ENCODE measurements around the gene KCNMB4. TPM values are rescaled to one million over a fixed set of nuclear protein-coding genes. Genes with fewer than 3 reads are reported as not detected.
"Not testable (repeated sequence)": the region's sequence is repeated elsewhere in the genome, so short reads cannot be mapped to it uniquely, and the experiment has no call there.

The KCNMB4 gene
- polyA plus RNA-seq, 1 donor: 14.5 TPM

DNA sequence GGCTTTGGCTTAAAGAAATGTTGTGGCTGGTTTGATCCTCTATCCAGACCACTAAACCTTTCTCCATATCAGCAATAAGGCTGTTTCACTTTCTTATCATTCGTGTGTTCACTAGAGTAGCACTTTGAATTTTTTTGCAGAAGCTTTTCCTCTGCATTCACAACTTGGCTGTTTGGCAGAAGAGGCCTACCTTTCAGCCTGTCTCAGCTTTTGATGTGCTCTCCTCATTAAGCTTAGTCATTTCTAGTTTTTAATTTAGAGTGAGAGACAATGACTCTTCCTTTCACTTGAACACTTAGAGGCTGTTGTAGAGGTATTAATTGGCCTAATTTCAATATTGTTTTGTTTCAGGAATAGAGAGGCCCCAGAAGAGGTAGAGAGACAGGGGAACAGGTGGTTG lies 13.8 kb downstream of the KCNMB4 start:
- no peak for DNase-seq

DNA sequence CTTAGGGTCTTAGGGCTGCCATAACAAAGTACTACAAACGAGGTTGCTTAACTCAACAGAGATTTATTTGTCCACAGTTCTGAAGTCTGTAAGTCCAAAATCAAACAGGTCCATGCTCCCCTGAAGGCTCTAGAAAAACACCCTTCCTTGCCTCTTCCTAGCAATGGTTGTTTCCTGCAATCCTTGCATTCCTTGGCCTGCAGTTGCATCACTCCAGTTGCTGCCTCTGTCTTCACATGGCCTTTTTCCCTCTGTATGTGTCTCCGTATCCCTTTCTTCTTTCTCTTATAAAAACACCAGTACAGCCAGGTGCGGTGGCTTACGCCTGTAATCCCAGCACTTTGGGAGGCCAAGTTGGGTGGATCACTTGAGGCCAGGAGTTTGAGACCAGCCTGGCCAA lies 17.4 kb downstream of the KCNMB4 start:
- no peak for DNase-seq

DNA sequence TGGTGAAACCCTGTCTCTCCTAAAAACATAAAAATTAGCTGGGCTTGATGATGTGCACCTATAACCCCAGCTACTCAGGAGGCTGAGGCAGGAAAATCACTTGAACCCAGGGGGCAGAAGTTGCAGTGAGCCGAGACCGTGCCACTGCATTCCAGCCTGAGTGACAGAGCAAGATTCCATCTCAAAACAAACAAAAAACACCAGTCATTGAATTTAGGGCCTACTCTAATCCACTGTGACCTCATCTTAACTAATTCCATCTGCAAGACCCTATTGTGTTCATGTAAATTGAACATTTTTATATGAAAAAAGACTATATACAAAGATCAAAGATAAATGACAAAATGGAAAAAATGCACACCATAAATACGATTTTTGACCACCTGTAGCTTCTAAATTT lies 17.8 kb downstream of the KCNMB4 start:
- DNase-seq: no peak

DNA sequence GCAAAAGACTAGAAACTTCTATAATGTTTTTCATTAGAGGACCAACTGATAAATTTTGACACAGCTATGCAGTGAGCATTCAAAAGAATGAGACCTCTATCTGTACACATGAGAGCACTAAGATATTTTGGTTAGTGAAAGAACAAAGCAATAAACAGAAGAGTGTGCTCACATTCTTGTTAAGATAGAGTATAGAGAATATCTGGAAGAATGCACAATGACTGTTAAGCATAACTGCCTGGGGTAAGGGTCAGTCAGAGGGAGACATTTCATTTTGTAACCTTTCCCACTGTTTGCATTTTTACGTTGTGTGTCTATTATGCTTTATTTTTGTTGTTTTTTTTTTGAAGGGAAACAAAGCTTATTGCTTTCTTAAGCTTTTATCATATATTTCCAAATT lies 20.7 kb downstream of the KCNMB4 start:
- no peak for DNase-seq

DNA sequence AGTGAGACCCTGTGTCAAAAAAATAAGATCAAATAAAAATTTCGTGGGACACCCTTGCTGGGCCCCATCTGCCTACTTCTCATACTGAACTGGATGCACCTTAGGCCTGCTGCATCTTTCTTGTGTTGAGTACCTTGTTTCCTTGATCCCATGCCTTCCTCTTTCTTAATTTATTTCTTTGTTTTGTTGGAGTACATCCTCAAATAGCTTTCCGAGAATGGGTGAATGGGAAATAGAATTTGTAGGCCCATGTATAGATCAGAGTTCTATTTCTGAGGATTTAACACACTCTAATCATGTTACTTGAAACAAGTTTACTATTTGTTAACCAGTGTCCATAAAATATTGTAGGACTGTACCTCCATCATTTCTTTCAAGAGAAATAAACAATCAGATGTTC lies 23.6 kb downstream of the KCNMB4 start:
- DNase-seq: no peak

DNA sequence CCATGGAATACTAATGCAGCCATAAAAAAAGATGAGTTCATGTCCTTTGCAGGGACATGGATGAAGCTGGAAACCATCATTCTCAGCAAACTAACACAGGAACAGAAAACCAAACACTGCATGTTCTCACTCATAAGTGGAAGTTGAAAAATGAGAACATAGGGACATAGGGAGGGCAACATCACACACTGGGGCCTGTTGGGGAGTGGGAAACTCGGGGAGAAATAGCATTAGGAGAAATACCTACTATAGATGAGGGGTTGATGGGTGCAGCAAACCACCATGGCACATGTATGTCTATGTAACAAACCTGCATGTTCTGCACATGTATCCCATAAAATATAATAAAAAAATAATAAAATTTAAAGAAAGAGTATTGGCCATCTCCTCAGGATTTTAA lies 26.5 kb downstream of the KCNMB4 start:
- not testable (repeated sequence) for DNase-seq

DNA sequence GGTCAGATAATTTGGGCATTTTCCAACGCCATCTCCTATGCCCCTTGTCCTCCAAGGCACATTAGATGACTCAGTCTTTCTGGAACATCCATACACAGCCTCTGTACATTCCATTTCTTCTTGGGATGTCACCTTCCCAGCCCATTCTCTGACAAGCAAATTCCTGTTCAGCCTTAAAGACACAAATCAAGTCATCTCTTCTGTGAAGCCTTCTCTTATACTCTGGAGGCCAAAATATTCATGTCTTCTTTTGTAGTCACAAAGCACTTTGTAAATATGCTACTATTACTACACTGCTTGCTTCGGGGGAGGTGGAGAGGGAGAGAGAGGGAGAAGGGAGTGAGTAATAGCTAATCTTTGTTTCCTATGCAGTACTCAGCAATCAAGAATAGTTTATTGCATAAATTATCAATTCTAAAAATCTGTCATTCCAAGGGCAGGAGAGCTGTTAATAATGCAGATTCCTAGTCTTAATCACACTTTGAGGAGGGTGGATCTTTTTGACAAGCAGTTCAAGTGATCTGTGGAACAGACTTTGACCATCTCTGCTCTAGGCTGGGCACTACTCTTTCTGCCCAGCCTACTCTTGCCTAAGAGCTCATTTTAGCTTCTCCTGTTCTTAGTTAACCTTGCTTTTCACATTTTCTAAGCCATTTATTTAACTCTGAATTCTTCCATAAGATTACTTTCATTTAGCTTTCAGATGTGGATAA lies 27.9 kb downstream of the KCNMB4 start:
- DNase-seq: no peak

DNA sequence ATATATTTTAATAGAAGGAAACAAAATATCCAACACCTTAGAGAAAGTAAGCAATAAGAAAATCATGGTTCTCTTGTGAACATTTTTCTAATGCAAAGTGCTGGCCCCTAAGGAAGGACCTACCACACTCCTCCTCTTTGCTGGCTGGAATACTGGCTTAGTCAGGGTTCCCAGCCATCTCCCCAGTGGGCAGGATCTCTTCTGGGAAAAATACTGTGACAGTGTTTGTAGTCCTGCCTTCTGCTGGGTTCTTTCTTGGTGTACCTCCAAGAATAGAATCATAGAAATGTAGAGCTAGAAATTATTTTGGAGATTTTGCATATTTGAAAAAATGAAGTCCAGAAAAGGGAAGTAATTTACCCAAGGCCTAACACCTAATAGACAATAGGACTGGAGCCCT lies 31.9 kb downstream of the KCNMB4 start:
- DNase-seq: no peak

DNA sequence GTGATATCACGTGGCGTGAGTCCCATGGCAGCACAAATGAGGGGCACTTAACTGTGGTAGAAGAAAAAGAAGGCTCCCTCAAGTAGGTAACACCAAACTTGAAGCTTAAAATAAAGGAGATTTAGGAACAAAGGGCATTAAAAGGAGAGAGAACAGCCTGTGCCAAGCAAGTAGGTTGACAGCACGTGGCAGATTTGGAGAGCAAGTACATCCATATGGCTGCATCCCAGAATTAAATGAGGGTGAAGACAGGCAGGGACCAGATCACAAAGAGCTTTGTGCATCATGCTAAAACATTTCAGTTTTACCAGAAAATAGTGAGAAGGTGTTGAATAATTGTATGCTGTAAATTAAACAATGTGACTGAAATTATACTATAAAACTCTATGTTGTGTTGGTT lies 32.8 kb downstream of the KCNMB4 start:
- DNase-seq: no peak

DNA sequence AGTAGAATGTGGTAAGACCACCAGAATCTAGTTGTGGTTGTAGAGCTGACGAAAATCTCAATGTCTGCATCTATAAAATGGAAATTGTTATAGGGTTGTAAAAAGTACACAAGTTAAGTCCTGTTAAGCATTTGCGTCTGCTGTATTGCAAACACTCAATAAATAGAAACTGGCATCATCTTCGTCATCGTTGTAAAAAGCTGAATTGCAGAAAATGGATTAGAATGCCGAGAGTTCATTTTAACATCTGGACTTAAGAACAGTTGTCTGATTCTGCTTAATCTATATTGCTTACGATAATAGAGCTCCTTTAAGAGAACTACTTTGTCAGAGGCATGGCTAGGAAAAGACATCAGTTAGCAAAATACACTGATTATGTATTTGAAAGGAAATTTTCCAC lies 33.2 kb downstream of the KCNMB4 start:
- DNase-seq: no peak

DNA sequence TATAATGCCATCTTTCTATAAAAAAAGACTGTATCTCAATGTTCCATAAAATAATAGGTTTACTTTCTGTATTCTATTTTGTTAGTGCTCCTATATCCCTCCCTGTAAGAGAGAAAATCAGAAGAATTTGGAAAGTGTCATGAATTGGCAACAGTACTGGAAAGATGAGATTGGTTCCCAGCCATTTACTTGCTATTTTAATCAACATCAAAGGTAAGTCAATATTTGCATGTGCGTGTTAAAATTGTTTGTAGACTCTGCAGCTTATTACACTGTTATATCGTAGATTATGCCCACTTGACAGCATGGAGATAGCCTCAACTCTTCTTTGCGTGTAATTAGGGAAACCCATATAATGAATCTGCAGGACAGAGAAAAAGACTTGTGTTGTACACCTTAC lies 34.0 kb downstream of the KCNMB4 start:
- DNase-seq: no peak

DNA sequence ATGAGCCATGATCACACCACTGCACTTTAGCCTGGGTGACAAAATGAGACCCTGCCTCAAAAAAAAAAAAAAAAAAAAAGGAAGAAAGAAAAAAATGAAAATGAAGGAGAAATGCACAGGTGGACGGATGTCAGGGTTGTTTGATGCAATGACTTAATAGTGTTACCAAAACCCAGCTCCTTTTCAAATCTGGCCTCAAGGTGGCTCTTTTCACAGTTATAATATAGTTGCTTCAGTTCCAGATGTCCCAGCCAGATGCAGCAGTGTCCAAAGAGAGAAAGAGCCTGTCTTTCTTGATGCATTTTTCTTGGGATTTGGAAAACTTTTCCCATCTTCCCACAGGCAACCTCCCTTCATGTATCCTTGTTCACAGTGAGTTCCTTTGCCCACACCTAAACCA lies 36.5 kb downstream of the KCNMB4 start:
- DNase-seq: no peak

DNA sequence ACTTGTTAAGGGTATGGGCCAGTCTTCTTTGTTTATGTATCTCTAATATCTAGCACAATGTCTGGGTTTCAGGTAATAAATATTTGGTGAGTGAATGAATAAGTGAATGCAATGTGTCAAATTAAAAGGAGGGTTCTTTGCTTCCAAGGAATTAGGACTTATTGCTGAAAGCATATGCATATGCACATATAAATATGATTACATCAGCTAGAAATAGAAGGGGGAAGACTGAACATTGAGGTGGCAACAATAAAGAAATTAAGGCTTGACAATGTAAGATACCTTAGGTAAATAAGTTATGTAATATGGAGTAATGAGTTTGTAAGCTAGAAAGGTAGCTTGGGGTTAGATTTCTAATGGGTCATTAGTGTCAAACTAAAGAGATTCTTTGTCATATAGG lies 37.7 kb downstream of the KCNMB4 start:
- no peak for DNase-seq

DNA sequence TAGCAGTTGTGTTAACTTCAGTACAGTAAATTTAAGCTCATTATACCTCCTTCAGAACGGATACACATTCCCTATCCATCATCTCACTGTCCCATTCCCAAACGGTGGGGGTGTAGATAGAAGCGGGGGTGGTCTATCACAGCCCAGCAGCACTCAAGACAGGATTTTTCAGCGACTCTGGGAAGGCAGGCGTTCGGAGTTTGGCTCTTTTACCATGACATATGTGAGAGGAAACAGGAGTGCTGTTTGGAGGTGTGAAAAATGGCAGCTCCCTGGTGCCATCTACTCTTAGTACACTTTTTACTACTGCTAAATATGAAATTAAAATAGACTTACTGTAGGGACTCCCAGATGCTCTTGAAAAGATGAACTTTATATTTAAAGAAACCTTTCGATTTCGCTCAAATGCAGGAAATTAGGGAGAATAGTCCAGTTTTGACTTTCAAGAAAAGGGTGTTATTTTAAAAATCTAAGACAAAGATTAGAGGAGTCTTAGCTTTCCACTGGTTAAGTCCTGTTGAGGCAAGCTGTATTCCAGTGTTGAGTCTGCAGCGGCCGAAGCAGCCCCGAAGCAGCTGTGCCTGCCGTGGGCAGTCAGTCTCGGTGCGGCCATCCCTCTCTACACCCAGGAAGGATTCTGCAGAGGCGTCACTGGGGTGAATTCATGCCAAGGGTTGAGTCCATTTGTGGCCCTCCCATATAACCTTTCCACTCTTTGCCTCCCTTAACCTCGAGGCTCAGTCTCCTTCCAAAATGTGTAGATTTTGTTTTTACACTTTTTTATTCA lies 42.1 kb downstream of the KCNMB4 start:
- no peak for DNase-seq

DNA sequence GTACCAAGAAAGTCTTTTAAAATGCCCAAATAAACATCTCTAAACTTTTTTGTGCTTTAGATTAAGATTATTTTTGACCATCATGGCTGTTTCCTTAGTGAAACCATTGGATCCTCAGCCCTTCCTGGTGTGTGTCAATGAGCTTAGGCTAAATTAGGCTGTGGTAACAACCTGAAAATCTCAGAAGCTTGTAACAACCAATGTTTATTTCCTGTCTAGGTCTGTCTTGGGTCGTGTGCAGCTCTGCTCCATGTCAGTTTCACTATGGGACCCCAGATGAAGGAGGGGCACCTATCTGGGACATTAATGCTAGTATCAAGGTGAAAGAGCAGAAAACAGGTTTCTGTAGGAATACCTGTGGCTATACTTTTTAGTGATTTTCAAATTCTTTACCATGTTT lies 49.9 kb downstream of the KCNMB4 start:
- no peak for DNase-seq

DNA sequence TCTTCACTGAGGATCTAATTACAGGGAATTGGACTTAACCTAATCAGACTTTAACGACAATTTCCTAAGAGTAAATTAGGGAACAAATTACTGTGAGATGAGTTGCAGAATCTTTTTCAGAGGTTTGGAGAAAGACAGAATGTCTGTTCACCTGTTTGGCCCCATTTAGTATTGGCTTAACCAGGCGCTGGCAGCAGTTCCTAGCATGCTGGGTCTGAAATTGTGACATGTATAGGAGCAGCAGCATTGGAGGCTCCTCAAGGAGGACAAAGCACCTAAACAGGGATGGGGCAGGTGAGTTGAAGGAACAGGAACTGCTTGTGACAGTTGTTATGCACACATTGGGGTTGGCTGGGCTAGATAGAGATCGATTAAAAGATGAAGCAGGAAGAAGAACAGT lies 51.0 kb downstream of the KCNMB4 start:
- no peak for DNase-seq

DNA sequence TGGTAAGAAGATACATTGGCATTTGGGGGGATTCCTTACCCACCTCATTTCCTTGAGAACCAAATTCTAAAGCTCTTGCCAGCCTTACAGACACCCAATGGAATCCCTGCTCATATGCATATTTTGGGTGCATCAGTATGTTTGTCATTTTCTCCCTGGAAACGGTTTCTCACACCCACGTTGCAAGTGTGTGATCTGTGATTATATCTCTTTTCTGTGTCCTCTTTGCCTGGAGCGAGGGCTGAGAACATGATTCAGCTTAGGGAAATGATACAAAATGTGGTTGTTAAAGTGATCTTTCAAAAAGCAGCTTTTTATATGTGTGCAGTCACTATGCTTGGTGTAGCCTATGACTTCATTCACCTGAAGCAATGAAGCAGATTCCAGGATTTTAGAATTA lies 52.0 kb downstream of the KCNMB4 start:
- no peak for DNase-seq

DNA sequence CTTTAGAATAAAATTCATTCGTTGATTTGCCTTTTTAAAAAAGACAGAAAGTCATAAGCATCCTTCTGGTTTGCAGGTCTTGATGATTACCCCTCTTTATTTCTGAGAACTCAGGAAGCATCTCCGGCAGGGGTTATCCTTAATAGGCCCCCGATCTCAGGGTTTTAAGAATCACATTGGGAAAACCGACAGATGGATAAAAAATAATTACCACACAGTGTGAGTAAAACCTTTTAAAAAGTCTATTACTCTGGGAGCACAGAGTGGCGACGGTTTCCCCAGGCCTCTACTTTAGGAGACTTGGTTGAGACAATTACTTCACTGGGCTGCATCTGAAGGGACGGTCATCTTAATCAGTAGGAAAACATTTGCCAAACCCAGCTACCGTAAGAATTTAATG lies 56.5 kb downstream of the KCNMB4 start:
- no peak for DNase-seq

DNA sequence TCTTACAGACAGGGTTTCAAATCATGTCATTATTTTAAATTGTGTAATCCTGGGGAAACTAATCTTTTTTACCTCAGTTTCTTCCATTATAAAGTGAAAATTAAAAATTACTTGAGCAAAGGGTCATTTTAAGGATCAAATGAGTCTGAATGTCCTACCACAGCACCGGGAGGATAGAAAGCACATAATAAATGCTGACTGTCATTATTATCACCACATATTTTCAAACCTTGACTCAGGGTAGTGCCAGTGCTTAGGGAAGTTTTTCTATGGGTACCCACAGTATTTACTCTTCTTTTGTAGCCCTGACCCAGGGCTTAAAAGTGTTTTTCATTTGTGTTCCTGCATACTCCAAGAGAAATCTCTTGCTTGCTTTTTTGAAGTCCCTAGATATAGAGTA lies 60.5 kb downstream of the KCNMB4 start:
- DNase-seq: no peak

DNA sequence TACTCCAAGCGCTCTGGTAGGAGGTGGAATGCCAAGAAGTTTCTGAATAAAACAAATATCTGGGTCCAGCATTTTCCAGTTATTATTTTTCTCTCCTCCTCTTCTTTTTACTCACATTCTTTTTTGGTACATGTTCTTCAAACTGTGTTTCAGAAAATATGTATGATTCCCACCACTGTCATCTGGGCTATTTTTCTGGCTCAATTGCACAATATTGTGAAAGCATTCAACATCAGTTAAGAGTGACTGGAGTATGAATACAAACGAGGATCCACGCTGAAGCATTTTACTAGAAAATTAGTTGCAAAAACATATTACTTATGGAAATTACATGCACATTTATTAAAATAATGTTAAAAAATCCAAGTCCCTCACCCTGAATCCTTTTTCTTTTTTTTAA lies 61.5 kb downstream of the KCNMB4 start:
- DNase-seq: no peak

DNA sequence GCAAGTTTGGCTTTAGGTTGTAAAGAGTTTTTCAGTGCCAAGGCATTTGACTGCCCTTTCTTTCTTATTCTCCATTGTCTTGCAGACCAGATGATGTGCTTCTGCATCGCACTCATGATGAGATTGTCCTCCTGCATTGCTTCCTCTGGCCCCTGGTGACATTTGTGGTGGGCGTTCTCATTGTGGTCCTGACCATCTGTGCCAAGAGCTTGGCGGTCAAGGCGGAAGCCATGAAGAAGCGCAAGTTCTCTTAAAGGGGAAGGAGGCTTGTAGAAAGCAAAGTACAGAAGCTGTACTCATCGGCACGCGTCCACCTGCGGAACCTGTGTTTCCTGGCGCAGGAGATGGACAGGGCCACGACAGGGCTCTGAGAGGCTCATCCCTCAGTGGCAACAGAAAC lies 64.3 kb downstream of the KCNMB4 start:
- no peak for DNase-seq

DNA sequence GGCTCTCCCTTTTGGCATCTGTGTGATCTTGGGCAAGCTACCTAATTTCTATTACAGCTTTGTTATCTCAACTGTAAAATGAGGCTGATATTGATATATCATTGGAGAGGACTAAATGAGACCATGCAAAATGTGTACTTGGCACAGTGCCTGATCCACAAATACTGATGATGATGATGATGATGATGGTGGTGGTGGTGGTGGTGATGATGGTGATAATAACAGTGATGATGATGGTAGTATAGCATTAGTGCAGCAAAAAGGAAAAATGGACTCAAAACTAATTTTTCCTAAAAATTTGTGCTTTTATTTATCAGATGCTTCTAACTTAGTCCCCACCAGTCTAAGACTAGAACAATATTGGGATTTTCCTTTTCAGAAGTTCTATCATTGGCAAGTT lies 70.7 kb downstream of the KCNMB4 start:
- no peak for DNase-seq

DNA sequence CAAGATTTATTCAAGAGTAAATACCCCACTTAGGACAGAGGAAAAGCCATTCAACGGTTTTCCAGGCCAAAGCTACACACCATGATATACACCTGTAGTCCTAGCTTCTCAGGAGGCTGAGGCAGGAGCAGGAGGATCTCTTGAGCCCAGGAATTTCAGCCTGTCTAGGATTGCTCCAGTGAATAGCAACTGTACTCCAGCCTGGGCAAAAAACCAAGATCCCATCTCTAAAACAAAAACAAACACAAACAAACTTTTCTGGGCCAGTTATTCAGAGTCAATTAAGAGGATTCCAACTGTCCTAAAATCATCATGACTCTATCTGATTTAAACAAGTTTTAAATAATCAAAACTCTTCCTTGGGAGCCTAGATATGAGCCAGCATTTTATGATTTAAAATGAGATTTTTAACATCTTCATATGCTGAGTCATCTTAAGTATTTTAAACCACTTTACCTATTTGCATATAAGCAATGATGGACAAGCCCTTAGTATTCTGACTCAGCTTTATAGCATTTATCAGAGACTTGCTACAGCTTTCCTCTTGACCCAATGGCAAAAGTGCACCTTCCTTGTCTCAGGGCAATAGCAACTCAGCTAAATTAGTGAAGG lies 77.1 kb downstream of the KCNMB4 start:
- DNase-seq: peak; percentile 6

DNA sequence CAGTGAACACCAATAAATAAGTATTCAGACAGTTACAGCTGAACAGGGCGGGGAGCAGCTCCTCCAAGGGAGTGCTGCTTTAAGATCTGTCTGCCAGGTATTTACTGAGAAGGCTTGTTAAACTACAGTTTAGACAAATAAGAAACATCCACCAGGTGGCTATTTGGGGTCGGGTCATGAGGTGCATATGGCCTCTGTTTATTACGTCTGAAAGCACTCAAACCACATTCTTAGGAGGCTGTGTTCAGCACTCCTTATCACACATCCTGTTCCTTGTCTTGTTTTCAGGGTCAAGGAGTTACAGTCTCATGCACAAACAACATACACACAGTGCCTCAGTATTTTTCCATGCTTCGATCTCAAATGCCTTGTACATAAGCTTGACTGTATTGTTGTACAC lies 78.8 kb downstream of the KCNMB4 start:
- no peak for DNase-seq
